ENCODE results near the gene NIPAL3.

DNA sequence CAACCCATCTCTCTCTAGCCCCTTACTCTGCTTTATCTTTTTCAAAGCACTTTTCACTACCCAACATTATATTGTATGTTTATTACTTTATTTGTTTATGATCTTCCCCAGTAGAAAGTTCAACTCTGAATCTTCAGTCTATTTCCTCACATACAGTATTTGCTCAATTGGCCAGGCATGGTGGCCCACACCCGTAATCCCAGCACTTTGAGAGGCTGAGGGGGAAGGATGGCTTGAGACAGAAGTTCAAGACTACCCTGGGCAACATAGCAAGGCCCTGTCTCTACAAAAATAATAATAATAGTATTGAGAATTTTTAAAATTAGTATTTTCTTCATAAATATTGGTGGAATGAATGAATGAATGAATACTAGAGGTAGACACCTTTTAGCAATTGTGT, 3.2 kb upstream of the NIPAL3 start:
- no peak for TF ChIP-seq POLR2A (IDR thresholded peaks at IDR 0.05; ENCODE audit: low read length)
- no peak for TF ChIP-seq GATA1 (IDR thresholded peaks at IDR 0.05; ENCODE audit: low read depth, low read length)
